ENCODE measurements around the gene LIPN. TPM values are rescaled to one million over a fixed set of nuclear protein-coding genes. Genes with fewer than 3 reads are reported as not detected.

The LIPN gene
- total RNA-seq, 1 experiment from 2014 or later: not detected

DNA sequence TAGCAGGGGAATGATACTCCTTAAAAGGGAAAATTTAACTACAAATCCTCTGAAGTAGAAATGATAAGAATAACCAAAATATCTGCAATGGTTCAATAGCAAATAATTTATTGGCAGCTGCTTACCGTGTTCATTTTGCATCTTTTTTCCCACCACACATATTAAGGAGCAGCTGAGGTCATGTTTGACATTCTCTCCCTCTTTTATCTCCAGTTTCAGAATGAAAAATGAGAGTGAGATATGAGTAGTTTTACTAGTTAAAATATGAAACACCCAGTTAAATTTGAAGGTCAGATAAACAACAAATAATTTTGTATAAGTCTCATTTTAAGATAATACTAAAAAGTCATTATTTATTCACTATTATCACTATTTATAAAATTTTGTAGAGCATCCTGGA, 3.1 kb downstream of the LIPN start:
- no peaks in the 10 kb centered on the region for H3K27me3 ChIP-seq (replicated peaks; ENCODE audit: insufficient read depth, low read depth, low read length, poor library complexity)
- no peak overlapping the region for H3K4me3 ChIP-seq (ENCODE audit: low read depth, low read length, poor library complexity, severe bottlenecking)
- H3K27ac ChIP-seq (ENCODE audit: low read depth, low read length, poor library complexity, severe bottlenecking): no peak overlapping the region
- ChIA-PET CTCF (no interaction called here), POLR2A (ENCODE audit: low non-redundant PET) (no interaction called here)
- DNase-seq (ENCODE audit: low spot score): no peak
- H3K9me3 ChIP-seq (ENCODE audit: low read depth, low read length, poor library complexity, severe bottlenecking): no peaks in the 10 kb centered on the region
- BruUV-seq (replicated peaks): no TSS peak
- no peak for TF ChIP-seq CTCF (conservative IDR thresholded peaks at IDR 0.05; ENCODE audit: low read depth, low read length)
- TF ChIP-seq EZH2 (IDR thresholded peaks at IDR 0.05; ENCODE audit: borderline replicate concordance, low read depth, low read length, poor library complexity, severe bottlenecking): no peak
- no peaks in the 10 kb centered on the region for H3K36me3 ChIP-seq (ENCODE audit: insufficient read depth, low read length, poor library complexity, severe bottlenecking)
- no peaks in the 10 kb centered on the region for H3K4me1 ChIP-seq (ENCODE audit: insufficient read depth, low read length, poor library complexity, severe bottlenecking)
- intact Hi-C loops (cut with micrococcal nuclease; ENCODE audit: unreplicated experiment): no loop called here

DNA sequence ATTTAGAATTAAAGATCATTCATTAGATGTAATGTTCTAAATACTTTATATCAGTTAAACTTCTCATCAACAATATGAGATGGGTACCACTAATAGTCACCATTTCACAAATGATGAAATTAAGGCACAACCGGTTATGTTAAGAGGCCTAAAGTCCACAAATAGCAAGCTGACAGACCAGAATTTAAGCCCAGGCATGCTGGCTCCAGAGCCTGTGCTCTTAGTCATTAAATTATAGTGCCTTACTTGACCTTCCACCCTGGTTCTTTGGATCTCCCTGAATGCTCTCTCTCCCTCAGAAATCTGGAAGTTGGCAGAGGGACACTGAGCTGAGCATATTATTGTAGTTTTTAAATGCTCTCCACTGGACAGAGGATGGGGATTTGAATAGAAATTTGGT, 3.6 kb downstream of the LIPN start:
- no peak for DNase-seq (ENCODE audit: low spot score)
- Histone ChIP-seq H3K4me1 (ENCODE audit: insufficient read depth, low read length, poor library complexity, severe bottlenecking) (no peaks in the 10 kb centered on the region), H3K9me3 (ENCODE audit: low read depth, low read length, poor library complexity, severe bottlenecking) (no peaks in the 10 kb centered on the region), H3K27me3 (replicated peaks; ENCODE audit: insufficient read depth, low read depth, low read length, poor library complexity) (no peaks in the 10 kb centered on the region), H3K4me3 (ENCODE audit: low read depth, low read length, poor library complexity, severe bottlenecking) (no peak overlapping the region), H3K27ac (ENCODE audit: low read depth, low read length, poor library complexity, severe bottlenecking) (no peak overlapping the region), H3K36me3 (ENCODE audit: insufficient read depth, low read length, poor library complexity, severe bottlenecking) (no peaks in the 10 kb centered on the region)
- TF ChIP-seq CTCF (conservative IDR thresholded peaks at IDR 0.05; ENCODE audit: low read depth, low read length) (no peak), EZH2 (IDR thresholded peaks at IDR 0.05; ENCODE audit: borderline replicate concordance, low read depth, low read length, poor library complexity, severe bottlenecking) (no peak)
- ChIA-PET CTCF (no interaction called here), POLR2A (ENCODE audit: low non-redundant PET) (no interaction called here)
- intact Hi-C loops (cut with micrococcal nuclease; ENCODE audit: unreplicated experiment): no loop called here
- BruUV-seq (replicated peaks): no TSS peak

DNA sequence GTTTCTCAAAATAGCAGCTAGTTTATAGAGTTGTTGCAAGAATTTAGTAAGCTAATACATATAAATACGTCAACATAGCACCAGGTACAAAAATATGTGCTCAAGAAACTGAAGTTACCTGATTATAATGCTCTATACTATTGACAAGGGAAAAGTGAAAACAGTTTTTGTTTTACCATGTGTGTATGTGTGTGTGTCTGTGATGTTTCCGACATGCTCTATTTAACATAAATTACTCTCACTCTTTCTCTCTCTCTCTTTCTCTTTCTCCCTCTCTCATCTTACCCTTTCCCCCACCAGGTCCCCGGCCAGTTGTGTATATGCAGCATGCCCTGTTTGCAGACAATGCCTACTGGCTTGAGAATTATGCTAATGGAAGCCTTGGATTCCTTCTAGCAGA, 4.3 kb downstream of the LIPN start:
- no peak for TF ChIP-seq CTCF (conservative IDR thresholded peaks at IDR 0.05; ENCODE audit: low read depth, low read length)
- TF ChIP-seq EZH2 (IDR thresholded peaks at IDR 0.05; ENCODE audit: borderline replicate concordance, low read depth, low read length, poor library complexity, severe bottlenecking): no peak
- DNase-seq (ENCODE audit: low spot score): no peak
- Histone ChIP-seq H3K27me3 (replicated peaks; ENCODE audit: insufficient read depth, low read depth, low read length, poor library complexity) (no peaks in the 10 kb centered on the region), H3K4me3 (ENCODE audit: low read depth, low read length, poor library complexity, severe bottlenecking) (no peak overlapping the region), H3K4me1 (ENCODE audit: insufficient read depth, low read length, poor library complexity, severe bottlenecking) (no peaks in the 10 kb centered on the region), H3K36me3 (ENCODE audit: insufficient read depth, low read length, poor library complexity, severe bottlenecking) (no peaks in the 10 kb centered on the region), H3K9me3 (ENCODE audit: low read depth, low read length, poor library complexity, severe bottlenecking) (no peaks in the 10 kb centered on the region), H3K27ac (ENCODE audit: low read depth, low read length, poor library complexity, severe bottlenecking) (no peak overlapping the region)
- intact Hi-C loops (cut with micrococcal nuclease; ENCODE audit: unreplicated experiment): no loop called here
- ChIA-PET CTCF (no interaction called here), POLR2A (ENCODE audit: low non-redundant PET) (no interaction called here)
- no TSS peak for BruUV-seq (replicated peaks)
